NB4 (cell line): ENCODE results near the gene SSH2.

ENCODE experiments used
- POLR2A ChIP-seq: IDR thresholded peaks from 2 replicates; pipeline ENCODE4 v1.6.1; 2011; ENCODE audit warnings: mild to moderate bottlenecking; ENCODE audit not compliant: insufficient read length; ENCODE audit errors: extremely low read depth
- TF ChIP-seq, protein P1 (sequence below): IDR thresholded peaks from one replicate; pipeline ENCODE4 v1.5.1; 2012; ENCODE audit warnings: low read depth, low read length
- TF ChIP-seq, protein P2 (sequence below): IDR thresholded peaks from 2 replicates; pipeline ENCODE4 v1.6.1; 2011; ENCODE audit warnings: low read depth, low read length

DNA sequence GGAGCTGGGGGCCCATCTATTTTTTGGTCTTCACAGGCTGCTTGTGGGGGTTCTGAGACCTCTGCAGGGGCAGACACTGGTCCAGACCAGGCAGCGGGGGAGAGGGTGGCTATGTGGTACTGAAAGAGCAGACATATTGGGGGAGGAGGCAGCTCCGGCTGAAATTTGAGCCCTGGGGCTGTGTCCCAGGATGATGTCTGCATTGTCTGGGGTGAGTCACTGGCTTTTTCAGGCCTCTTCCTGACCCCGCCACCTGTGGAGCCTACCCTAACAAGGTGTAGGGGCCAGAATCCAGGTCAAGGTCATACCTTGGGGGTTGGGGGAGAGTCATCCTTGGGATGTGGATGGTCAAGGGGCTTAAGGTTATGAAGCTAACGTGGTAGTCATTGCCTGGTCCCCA is 309.8 kb downstream of the SSH2 start:
- TF ChIP-seq, protein P1, sequence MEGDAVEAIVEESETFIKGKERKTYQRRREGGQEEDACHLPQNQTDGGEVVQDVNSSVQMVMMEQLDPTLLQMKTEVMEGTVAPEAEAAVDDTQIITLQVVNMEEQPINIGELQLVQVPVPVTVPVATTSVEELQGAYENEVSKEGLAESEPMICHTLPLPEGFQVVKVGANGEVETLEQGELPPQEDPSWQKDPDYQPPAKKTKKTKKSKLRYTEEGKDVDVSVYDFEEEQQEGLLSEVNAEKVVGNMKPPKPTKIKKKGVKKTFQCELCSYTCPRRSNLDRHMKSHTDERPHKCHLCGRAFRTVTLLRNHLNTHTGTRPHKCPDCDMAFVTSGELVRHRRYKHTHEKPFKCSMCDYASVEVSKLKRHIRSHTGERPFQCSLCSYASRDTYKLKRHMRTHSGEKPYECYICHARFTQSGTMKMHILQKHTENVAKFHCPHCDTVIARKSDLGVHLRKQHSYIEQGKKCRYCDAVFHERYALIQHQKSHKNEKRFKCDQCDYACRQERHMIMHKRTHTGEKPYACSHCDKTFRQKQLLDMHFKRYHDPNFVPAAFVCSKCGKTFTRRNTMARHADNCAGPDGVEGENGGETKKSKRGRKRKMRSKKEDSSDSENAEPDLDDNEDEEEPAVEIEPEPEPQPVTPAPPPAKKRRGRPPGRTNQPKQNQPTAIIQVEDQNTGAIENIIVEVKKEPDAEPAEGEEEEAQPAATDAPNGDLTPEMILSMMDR, result no peak
- TF ChIP-seq POLR2A, result no peak
- TF ChIP-seq, protein P2, sequence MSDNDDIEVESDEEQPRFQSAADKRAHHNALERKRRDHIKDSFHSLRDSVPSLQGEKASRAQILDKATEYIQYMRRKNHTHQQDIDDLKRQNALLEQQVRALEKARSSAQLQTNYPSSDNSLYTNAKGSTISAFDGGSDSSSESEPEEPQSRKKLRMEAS, result no peak
